NCI-H524 treated with DMSO at 0.1 percent for 48 hours (cell line): ENCODE results near the gene PRR36.
"Not testable (repeated sequence)": the region's sequence is repeated elsewhere in the genome, so short reads cannot be mapped to it uniquely, and the experiment has no call there.

Experiments used
- DNase-seq: peaks from one replicate; lab custom pipeline; 2025; lab: John Stamatoyannopoulos, UW

Gene PRR36

GRCh38 chr19:7874076-7874896, at the start of gene PRR36:
TSS of gene PRR36 (minus strand) at chr19:7874390. CDS start at chr19:7873689, 701 bp downstream.
- DNase-seq, result peak; percentile 31

DNA sequence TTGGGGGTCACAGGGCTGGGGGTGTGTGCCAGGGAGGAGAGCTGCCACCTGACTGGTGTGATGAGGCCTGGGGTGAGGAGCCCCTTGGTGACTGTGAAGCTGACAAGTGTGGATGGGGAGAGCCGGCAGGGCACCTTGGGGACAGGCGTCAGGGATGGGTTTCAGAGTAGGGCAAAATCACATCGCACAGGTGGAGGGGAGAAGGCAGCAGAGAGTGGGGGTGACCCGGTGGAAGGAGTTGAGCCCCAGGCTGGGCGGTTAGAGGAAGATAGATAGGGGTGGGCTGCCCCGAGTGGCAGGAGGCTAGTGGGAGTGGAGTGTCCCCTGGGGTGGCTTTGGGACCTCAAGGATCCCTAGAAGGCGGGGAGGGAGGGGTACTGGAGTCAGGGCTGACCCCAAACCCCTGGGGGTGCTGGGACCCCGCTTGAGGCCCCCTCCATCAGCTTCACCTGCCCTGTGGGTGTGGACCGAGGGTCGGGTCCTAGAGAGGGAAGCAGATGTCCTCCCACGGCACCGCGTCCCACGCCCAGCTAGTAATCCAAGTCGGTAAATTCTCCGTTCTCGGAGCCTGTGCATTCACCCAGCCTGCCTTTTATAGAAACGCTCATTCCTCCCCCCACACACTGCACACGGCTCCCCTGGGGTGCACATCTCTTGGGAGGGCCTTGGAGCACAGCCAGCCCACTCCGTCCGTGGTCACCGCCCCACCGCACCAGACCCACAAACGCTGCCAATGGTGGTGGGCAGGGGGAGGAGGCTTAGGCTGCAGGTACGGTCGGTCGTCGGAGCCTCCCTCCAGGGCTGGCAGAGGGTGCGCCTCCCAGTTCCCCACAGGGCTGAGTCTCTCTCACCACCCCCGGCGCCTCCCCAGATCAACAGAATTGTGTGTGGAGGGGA, 49.4 kb upstream of the PRR36 start:
- no peak for DNase-seq

DNA sequence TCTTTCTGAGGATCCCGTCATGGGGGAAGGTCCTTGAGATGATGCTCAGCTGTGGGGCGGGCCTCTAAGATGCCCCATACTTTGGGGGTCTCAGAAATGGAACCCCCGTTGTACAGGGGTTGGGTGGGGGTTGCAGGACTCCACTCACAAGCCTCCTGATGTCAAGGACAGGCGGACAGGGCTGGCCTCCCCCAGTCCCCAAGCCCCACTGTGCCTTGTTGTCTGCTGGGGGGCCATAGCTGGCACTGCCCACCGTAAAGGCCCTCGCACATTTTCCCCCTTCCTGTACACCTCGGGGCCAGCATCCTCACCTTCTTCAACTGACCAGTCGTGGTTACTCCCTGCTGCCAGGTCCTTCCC, 48.6 kb upstream of the PRR36 start:
- no peak for DNase-seq

GRCh38 chr19:7921967-7922835, 48.0 kb upstream of the PRR36 start:
- DNase-seq, result no peak

DNA sequence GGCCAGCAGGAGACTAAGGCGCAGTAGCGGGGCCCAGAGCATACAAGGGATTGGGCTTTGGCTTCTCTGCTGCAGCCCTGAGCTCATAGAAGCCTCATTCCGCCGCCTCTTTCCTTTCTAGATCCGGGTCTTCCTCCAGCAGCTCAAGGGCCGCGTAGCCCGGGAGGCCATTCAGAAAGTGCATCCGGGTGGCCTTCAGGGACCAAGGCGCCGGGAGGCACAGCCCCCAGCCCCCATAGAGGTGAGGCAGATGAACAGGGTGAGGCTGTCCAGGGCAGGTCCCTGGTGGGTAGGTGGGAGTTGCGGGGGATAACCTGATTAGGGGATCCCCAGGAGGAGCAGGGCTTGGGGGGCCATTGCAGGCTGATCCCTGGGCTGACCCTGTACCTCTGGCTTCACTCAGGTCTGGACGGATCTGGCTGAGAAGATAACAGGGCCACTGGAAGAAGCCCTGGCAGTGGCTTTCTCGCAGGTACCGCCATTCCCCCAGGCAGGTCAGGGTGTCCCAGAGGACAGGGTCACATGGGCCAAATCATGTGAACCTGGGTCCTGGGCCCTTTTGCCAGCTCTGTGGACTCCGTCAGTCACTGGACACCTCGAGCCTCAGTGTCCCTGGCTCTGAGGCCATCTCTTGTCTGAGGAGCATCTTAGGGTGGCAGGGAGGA, 47.2 kb upstream of the PRR36 start:
- DNase-seq, result no peak

- DNase-seq, result peak; percentile 50
These were observed 46.5 kb upstream of the PRR36 start for GRCh38 chr19:7920519-7921301.

DNA sequence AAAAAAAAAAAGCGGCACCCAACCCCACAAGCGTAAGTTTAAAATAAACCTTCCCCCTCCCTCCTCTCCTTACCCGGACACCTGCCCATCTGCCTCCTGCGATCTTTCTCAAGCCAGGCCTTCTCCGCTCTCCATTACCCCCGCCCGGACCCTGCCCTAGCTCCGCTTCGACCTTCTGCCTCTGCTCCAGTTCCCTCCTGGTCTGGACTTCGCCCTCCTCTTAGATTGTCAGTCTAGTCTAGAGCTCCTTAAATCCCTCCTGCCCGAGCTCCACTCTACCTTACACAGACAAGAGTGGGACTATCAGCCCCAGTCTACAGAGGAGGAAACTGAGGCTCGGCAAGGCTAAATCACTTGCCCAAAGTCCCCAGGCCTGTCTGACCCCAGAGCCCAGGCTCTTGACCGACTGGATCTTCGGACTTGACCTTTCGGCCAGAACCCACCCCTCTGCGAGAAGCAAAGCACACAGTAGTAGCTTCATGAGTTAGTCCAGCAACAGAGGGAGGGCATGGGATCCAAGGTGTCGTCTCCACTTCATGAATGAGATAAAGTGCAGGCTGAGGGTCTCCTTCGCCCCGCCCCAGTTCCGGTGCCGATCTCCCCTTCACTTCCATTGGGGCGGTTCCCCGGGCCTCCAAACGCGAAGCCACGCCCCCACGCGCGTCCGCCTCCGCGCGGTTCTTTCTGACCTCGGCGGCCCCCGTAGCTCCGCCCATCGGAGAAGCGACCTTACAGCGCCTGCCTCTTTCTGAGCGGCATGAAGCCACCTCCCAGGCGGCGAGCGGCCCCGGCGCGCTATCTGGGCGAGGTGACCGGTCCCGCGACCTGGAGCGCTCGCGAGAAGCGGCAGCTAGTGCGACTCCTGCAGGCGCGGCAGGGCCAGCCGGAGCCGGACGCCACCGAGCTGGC, 45.7 kb upstream of the PRR36 start, which contains the start of gene SNAPC2:
Gene SNAPC2, plus strand, starts transcription at position 729 of the 909 bp plus-strand sequence. Its CDS starts 29 bp downstream, at position 758.
- peak; percentile 65 for DNase-seq

- DNase-seq, result no peak
These were observed 44.6 kb upstream of the PRR36 start for GRCh38 chr19:7918615-7919421.

GRCh38 chr19:7918062-7918614, 43.9 kb upstream of the PRR36 start:
- DNase-seq, result not testable (repeated sequence)

DNA sequence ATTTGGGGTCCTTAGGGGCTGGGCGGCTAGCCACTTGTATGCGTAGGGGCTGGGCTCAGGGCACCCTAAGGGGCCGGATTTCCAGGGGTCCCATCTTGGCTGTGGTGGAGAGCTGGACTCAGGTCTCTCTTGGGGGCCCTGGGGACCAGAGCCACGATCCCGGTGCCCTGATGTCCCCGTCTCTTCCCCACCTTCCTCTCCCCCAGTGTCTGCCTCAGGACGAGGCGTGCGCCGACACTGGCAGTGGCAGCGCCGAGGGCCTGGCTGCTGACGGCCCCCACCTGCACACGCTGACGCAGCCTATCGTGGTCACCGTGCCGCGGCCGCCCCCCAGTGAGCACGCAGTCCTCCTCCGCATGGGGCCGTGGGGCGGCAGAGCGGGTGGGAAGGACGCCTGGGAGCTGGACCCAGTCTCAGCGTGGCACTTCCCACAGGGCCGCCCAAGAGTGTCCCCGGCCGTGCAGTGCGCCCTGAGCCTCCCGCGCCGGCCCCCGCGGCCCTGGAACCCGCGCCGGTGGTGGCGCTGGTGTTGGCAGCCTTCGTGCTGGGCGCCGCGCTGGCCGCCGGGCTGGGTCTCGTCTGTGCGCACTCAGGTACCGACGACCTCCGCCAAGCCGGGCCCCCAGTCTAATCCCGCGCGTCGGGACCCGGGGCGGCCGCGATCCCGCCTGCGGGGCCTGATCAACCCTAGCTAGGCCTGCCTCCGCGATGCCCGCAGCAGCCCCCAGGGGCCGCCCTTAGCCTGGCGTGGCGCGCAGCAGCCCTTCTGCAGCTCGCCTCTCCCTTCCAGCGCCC, 43.3 kb upstream of the PRR36 start:
- no peak for DNase-seq

DNA sequence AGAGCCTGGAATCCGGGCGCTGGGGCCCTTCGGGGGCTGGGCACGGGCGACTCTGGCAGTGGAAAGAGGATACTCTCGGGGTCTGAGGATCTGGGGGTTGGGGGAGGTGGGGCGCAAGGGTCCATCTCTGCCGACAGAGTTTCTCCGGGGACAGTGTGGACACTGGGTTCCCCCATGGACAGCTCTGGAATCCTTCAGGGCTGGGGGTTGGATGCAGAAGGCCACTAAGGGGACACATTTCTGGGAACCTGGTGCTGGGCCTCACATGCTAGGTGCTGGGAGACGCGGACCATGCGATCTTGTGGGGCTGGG, 42.7 kb upstream of the PRR36 start:
- DNase-seq, result no peak

GRCh38 chr19:7916103-7916954, 42.1 kb upstream of the PRR36 start:
- DNase-seq, result no peak

- DNase-seq, result no peak
These were observed 41.3 kb upstream of the PRR36 start for GRCh38 chr19:7915250-7916102.

DNA sequence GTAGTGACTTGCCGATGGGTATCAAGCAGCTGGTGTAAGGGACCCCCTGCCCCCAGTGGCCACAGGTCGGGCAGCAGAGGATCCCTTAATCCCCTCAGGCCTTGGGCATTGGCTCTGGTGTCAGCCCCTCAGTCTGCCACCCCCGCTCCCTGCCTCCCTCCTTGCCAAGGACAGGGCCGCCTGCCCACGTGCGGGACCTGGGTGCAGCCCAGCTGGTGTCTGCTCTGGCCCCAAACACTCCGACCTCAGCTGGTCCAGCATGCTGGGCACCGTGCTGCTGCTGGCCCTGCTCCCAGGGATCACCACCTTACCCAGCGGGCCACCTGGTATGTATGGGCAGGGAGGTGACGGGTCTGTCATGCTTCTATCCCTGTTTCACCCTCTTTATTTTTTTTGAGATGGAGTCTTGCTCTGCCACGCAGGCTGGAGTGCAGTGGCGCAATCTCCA, 40.4 kb upstream of the PRR36 start, which contains the start of gene TGFBR3L:
Gene TGFBR3L, plus strand, starts transcription at position 233 of the 448 bp plus-strand sequence.
- DNase-seq, result no peak

GRCh38 chr19:7914099-7914498, 39.9 kb upstream of the PRR36 start:
- no peak for DNase-seq

GRCh38 chr19:7913652-7914051, 39.5 kb upstream of the PRR36 start:
- no peak for DNase-seq
